ENCODE results near the gene AOPEP. TPM values are rescaled to one million over a fixed set of nuclear protein-coding genes. Genes with fewer than 3 reads are reported as not detected.

The AOPEP gene
- polyA plus RNA-seq, 1 experiment, result 40.0 TPM

GRCh38 chr9:94791435-94791834, 64.9 kb downstream of the AOPEP start:
- POLR2A ChIA-PET, result no interaction called here
- DNase-seq (ENCODE audit: low read depth, low spot score), result no peak
- CTCF ChIA-PET, result interaction anchor here (0.7 to 2.7 kb wide), 4 partner anchors 9 to 336 kb away, joined by 3 to 6 read pairs (median 4); no protein-coding TSS in a partner anchor
- no peak for TF ChIP-seq CTCF (IDR thresholded peaks at IDR 0.05; ENCODE audit: low read depth, low read length)
- Histone ChIP-seq H3K27me3 (ENCODE audit: control insufficient read depth, insufficient read depth, low read length) (no peaks in the 10 kb centered on the region), H3K27ac (ENCODE audit: low read depth, low read length) (no peak overlapping the region), H3K4me3 (ENCODE audit: low read depth, low read length) (no peak overlapping the region), H3K9me3 (ENCODE audit: control insufficient read depth, insufficient read depth, low read length) (no peaks in the 10 kb centered on the region; the same call in 1 of the 2 replicates)

GRCh38 chr9:94792511-94792910, 66.0 kb downstream of the AOPEP start:
- Histone ChIP-seq H3K27ac (ENCODE audit: low read depth, low read length) (no peak overlapping the region), H3K27me3 (ENCODE audit: control insufficient read depth, insufficient read depth, low read length) (no peaks in the 10 kb centered on the region), H3K9me3 (ENCODE audit: control insufficient read depth, insufficient read depth, low read length) (no peaks in the 10 kb centered on the region; the same call in 1 of the 2 replicates), H3K4me3 (ENCODE audit: low read depth, low read length) (no peak overlapping the region)
- POLR2A ChIA-PET, result interaction anchor here (0.7 kb wide), 1 partner anchor 86 kb away, joined by 3 read pairs; no protein-coding TSS in a partner anchor
- no peak for DNase-seq (ENCODE audit: low read depth, low spot score)
- CTCF ChIA-PET, result interaction anchor here (0.5 to 1.6 kb wide), 2 partner anchors 10 to 54 kb away, joined by 3 to 4 read pairs; no protein-coding TSS in a partner anchor
- TF ChIP-seq CTCF (IDR thresholded peaks at IDR 0.05; ENCODE audit: low read depth, low read length), result no peak

- CTCF ChIA-PET, result interaction anchor here (0.7 to 1.3 kb wide), 3 partner anchors 12 to 332 kb away, joined by 3 to 5 read pairs (median 3); no protein-coding TSS in a partner anchor
- TF ChIP-seq CTCF (IDR thresholded peaks at IDR 0.05; ENCODE audit: low read depth, low read length), result no peak
- Histone ChIP-seq H3K4me3 (ENCODE audit: low read depth, low read length) (no peak overlapping the region), H3K27me3 (ENCODE audit: control insufficient read depth, insufficient read depth, low read length) (no peaks in the 10 kb centered on the region), H3K27ac (ENCODE audit: low read depth, low read length) (no peak overlapping the region), H3K9me3 (ENCODE audit: control insufficient read depth, insufficient read depth, low read length) (no peaks in the 10 kb centered on the region; the same call in 1 of the 2 replicates)
- no peak for DNase-seq (ENCODE audit: low read depth, low spot score)
- POLR2A ChIA-PET, result no interaction called here
Observed at GRCh38 chr9:94794476-94795167, 68.1 kb downstream of the AOPEP start.

- DNase-seq (ENCODE audit: low read depth, low spot score), result no peak
- POLR2A ChIA-PET, result no interaction called here
- Histone ChIP-seq H3K9me3 (ENCODE audit: control insufficient read depth, insufficient read depth, low read length) (no peaks in the 10 kb centered on the region; the same call in 1 of the 2 replicates), H3K27ac (ENCODE audit: low read depth, low read length) (no peak overlapping the region), H3K27me3 (ENCODE audit: control insufficient read depth, insufficient read depth, low read length) (no peaks in the 10 kb centered on the region), H3K4me3 (ENCODE audit: low read depth, low read length) (no peak overlapping the region)
- CTCF ChIA-PET, result interaction anchor here (0.6 to 1.3 kb wide), 3 partner anchors 13 to 1548 kb away, joined by 3 to 4 read pairs (median 3); no protein-coding TSS in a partner anchor
- TF ChIP-seq CTCF (IDR thresholded peaks at IDR 0.05; ENCODE audit: low read depth, low read length), result 0 out of 2 replicates have a peak, but pooled peaks have one; percentile 5
Observed at GRCh38 chr9:94796687-94797086, 70.2 kb downstream of the AOPEP start.

- no peak for TF ChIP-seq CTCF (IDR thresholded peaks at IDR 0.05; ENCODE audit: low read depth, low read length)
Observed at GRCh38 chr9:94798201-94798600, 71.7 kb downstream of the AOPEP start.

More at GRCh38 chr9:94798201-94798600, 71.7 kb downstream of the AOPEP start:
- Histone ChIP-seq H3K27ac (ENCODE audit: low read depth, low read length) (no peak overlapping the region), H3K9me3 (ENCODE audit: control insufficient read depth, insufficient read depth, low read length) (no peaks in the 10 kb centered on the region; the same call in 1 of the 2 replicates), H3K4me3 (ENCODE audit: low read depth, low read length) (no peak overlapping the region), H3K27me3 (ENCODE audit: control insufficient read depth, insufficient read depth, low read length) (no peaks in the 10 kb centered on the region)
- ChIA-PET CTCF (interaction anchor here (0.7 to 1.3 kb wide), 2 partner anchors 13 to 16 kb away, joined by 3 to 8 read pairs; no protein-coding TSS in a partner anchor), POLR2A (no interaction called here)
- no peak for DNase-seq (ENCODE audit: low read depth, low spot score)
